Erythroblast (primary cell): ENCODE measurements around the gene MACROD2.

Experiments
- DNase-seq, 2 experiments: peaks; one replicate each; lab custom pipeline; 2025; lab: John Stamatoyannopoulos, UW
- GATA1 ChIP-seq: IDR thresholded peaks from 2 replicates; pipeline ENCODE4 v1.6.1; 2011; ENCODE audit warnings: low read depth, mild to moderate bottlenecking, control low read depth, low read length, moderate library complexity
- POLR2A ChIP-seq: IDR thresholded peaks from 2 replicates; pipeline ENCODE4 v1.6.1; 2011; ENCODE audit warnings: mild to moderate bottlenecking, low read length

Gene MACROD2

DNA sequence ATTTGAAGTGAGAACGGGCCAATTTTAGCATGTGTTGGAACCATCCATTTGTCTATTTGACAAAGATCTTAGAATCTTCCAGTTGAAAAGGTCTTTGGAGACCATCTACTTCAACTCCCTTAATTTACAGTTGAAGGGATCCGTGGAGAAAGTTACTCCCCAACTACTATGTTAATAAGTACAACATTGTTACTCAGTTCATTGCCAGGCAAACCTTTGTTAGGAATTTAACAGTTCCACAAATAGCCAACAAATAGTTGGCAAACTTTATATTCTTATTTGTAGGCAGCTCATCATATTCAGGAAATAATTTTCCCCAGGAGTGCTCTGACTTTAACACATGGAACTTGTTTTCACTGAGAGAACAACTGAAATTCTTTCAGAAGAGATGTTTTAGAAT is 423.1 kb downstream of the MACROD2 start:
- DNase-seq, result no peak

GRCh38 chr20:14422892-14423291 is 427.6 kb downstream of the MACROD2 start:
- TF ChIP-seq POLR2A (no peak), GATA1 (no peak)

More for the DNA sequence above, 423.1 kb downstream of the MACROD2 start:
- TF ChIP-seq GATA1 (no peak), POLR2A (no peak)

DNA sequence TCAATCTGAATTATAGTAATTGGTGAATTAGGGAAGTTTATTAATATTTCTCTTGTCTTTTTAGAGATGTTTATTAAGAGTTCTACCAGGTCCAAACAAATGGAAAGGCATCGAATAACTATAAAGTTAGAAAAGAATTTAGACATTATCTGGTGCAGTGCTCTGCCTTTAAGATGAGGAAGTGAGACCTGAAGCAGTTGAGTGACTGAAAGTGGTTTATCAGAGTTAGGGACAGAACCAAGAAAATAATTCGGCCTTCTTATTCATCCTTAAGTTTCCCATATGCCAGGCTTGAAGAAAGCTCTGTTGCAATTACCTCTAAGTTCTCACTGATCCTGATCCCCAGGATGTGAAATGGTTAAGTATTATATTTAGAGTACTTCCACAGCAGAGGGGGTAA is 436.3 kb downstream of the MACROD2 start:
- no peak for DNase-seq
- TF ChIP-seq POLR2A, result no peak
- no peak for TF ChIP-seq GATA1

More at GRCh38 chr20:14422892-14423291, 427.6 kb downstream of the MACROD2 start:
- no peak for DNase-seq

- DNase-seq, result no peak
- TF ChIP-seq GATA1 (no peak), POLR2A (no peak)
Observed at GRCh38 chr20:14432085-14432484, 436.8 kb downstream of the MACROD2 start.

GRCh38 chr20:14432597-14432996 is 437.3 kb downstream of the MACROD2 start:
- no peak for DNase-seq
- TF ChIP-seq GATA1 (no peak), POLR2A (no peak)

DNA sequence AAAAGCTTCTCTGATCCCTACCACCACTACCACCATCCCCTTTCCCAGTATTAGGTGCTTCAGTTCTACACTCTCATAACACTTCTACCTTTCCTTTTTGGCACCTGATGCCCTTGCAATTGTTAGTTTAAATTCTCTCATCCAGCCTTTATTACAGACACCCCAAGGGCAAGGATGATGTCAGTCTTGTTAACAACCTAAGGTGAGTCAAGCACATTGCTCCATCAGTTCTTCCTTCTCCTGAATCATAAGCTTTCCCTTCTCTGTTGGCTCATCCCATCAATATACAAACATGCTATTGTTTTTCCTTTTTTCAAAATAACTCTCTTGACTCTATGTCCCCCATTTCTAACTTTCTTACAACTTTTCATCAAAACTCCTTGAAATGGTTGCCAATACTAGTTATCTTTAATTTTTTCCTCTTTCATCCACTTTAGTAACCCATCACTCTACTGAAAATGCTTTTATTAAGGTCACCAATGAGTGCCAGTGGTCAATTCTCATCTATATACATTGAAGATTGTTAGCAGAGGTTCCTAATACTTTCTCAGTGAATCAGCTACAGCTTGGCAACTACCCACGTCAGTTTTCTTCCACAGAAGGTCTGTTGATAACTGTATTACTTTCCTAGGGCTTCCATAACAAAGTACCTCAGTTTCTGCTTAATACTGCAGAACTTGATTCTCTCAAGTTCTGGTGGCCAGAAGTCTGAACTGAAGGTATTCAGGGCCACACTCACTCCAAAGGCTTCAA is 439.2 kb downstream of the MACROD2 start:
- no peak for DNase-seq
- TF ChIP-seq GATA1 (no peak), POLR2A (no peak)

GRCh38 chr20:14441201-14441600 is 445.9 kb downstream of the MACROD2 start:
- TF ChIP-seq POLR2A (no peak), GATA1 (no peak)
- no peak for DNase-seq

GRCh38 chr20:14444106-14444505 is 448.8 kb downstream of the MACROD2 start:
- TF ChIP-seq POLR2A (no peak), GATA1 (no peak)
- no peak for DNase-seq

GRCh38 chr20:14445310-14445709 is 450.0 kb downstream of the MACROD2 start:
- DNase-seq, result no peak
- TF ChIP-seq GATA1, result no peak
- TF ChIP-seq POLR2A, result no peak

GRCh38 chr20:14445902-14446301 is 450.6 kb downstream of the MACROD2 start:
- no peak for DNase-seq
- TF ChIP-seq POLR2A (no peak), GATA1 (no peak)

DNA sequence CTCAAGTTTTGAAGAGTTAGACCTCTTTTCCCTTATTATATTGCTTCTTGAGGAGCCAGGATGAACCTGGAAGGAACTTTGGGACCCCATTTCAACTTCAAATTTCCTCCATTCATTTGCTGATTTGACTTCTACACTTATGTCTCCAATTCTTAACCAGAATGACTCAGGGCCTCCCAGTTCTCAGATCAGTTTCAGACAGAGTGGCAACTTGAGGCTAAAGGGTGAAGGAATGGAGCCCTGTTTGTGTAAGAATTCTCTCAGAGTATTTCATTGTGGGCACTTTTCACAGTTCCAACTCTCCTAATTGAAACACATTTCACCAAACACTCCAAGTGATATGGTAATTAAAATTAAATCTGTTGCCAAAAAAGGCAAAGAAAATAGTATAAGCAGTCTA is 451.1 kb downstream of the MACROD2 start:
- no peak for TF ChIP-seq POLR2A
- no peak for TF ChIP-seq GATA1
- no peak for DNase-seq

DNA sequence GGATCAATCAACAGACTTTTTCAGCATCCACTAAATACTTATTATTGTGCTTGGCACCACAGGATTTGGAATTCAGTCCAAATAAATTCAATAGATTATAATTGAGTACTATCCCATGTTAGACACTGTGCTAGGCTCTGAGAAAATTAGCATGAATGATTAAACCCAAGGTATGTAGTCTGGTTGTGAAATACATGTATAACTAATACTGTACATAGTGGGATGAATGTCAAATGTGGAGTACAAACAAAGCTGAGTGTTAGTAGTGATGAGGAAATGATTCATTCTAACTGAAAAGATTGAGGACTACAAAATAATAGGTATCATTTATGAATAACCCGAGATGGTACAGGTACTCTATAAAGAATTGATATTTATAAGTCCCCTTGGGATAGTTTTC is 454.0 kb downstream of the MACROD2 start:
- no peak for DNase-seq
- no peak for TF ChIP-seq POLR2A
- no peak for TF ChIP-seq GATA1

DNA sequence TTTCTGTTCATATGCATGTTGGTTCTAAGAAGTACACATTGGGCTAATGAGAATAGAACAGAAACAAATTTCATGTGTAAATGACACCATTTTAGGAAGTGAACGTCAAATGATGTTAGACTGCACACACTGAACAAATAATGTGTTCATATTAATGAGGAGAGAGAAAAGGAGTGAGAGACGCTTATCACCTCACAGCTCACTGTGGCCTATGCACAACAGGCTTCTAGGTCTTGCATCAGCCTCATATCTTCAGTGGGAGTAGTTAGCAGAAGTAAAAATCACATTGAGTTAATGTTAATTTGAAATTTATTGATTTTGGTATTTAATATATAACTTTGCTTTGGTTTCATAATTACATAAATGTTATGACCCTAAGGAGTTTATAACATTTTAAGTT is 454.9 kb downstream of the MACROD2 start:
- TF ChIP-seq POLR2A (no peak), GATA1 (no peak)
- DNase-seq, result no peak

DNA sequence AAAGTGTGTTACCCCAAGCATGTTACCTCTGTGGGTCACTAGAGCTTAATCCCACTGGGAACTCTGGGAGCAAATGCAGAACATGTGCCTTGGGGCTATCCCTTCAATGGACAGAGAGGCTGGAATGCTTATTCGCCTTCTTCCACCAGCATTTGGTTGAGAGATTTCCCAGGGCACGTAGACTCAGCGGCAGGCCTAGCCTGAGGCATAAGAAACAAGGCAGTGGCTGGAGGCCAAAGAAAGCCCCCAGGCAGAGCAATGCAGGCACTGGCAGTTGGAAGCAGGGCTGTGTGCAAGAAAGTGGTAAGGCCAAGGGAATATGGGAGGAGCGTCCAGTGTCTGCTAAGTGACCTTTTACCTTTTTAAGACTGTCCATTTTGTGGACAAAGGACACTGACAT is 456.1 kb downstream of the MACROD2 start:
- no peak for DNase-seq
- TF ChIP-seq POLR2A, result no peak
- no peak for TF ChIP-seq GATA1

GRCh38 chr20:14453259-14453658 is 457.9 kb downstream of the MACROD2 start:
- no peak for TF ChIP-seq POLR2A
- no peak for DNase-seq
